Subcutaneous adipose tissue (tissue), 4 donors: Measurements from ENCODE around the gene LRRC75B. TPM values are rescaled to one million over a fixed set of nuclear protein-coding genes. Genes with fewer than 3 reads are reported as not detected.

Source experiments
- total RNA-seq, 4 donors: library from RNA; depleted of rRNA; stranded (reverse); fragments of >200 nt; gene quantifications; one replicate each; pipeline ENCODE4 v1.1.0, GENCODE V29; 2016
- TF ChIP-seq, protein P1 (sequence below): fragments of 450-650 bp; IDR thresholded peaks from one replicate; pipeline ENCODE4 v1.5.1; 2016; ENCODE audit warnings: low read depth, mild to moderate bottlenecking, control low read depth, antibody characterized with exemption, moderate library complexity

LRRC75B gene
- total RNA-seq, 4 donors from 2014 or later = 2.4 to 9.0 (median 6.9) TPM

DNA sequence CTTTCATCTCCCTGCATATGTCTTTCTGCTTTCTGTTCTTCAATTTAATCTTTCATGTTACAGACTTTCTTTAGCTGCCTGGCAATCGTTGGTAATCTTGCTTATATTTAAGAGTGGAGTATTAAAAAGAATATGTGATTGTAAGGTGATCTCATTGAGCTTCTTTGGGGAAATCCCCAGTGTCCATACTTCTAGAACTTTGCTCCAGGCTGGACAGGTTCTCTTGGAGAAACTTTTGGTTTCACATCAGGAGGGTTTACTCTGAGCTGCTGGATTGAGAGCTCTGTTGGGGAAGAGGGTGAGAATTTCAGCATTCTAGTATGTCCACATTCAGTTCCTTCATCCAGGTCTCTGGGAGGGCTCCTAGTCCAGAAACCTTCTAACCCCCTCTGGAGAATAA is 16.1 kb downstream of the LRRC75B start:
- TF ChIP-seq, protein P1, sequence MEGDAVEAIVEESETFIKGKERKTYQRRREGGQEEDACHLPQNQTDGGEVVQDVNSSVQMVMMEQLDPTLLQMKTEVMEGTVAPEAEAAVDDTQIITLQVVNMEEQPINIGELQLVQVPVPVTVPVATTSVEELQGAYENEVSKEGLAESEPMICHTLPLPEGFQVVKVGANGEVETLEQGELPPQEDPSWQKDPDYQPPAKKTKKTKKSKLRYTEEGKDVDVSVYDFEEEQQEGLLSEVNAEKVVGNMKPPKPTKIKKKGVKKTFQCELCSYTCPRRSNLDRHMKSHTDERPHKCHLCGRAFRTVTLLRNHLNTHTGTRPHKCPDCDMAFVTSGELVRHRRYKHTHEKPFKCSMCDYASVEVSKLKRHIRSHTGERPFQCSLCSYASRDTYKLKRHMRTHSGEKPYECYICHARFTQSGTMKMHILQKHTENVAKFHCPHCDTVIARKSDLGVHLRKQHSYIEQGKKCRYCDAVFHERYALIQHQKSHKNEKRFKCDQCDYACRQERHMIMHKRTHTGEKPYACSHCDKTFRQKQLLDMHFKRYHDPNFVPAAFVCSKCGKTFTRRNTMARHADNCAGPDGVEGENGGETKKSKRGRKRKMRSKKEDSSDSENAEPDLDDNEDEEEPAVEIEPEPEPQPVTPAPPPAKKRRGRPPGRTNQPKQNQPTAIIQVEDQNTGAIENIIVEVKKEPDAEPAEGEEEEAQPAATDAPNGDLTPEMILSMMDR = no peak

DNA sequence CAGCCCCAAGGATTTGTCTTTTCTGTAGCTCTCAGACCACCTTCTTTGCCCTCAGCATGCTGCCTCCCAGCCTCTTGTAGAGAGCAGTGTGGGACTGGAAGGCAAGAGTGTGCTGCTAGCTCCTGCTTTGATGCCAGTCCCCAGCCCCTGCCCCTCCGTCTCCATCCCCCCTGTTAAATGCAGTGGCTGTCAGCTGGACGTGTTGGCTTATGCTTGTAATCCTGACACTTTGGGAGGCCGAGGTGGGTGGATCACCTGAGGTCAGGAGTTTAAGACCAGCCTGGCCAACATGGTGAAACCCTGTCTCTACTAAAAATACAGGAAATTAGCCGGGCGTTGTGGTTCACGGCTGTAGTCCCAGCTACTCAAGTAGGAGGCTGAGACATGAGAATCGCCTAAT is 21.6 kb downstream of the LRRC75B start:
- TF ChIP-seq, protein P1 = no peak

DNA sequence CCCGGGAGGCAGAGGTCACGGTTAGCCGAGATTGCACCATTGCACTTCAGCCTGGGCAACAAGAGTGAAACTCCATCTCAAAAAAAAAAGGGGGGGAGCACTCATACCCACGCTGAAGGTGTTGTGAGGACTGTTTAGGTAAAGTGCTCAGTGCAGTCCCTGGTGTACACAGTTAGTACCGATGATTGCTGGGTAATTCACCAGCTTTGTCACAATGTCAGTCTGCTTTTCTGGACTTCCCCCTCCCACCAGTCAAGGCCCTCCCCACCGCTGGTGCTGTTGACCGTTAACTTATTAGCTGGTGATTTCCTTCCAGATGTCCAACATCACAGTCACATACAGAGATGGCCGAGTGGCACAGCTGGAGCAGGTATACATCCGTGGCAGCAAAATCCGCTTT is 25.2 kb downstream of the LRRC75B start:
- TF ChIP-seq, protein P1 = no peak

DNA sequence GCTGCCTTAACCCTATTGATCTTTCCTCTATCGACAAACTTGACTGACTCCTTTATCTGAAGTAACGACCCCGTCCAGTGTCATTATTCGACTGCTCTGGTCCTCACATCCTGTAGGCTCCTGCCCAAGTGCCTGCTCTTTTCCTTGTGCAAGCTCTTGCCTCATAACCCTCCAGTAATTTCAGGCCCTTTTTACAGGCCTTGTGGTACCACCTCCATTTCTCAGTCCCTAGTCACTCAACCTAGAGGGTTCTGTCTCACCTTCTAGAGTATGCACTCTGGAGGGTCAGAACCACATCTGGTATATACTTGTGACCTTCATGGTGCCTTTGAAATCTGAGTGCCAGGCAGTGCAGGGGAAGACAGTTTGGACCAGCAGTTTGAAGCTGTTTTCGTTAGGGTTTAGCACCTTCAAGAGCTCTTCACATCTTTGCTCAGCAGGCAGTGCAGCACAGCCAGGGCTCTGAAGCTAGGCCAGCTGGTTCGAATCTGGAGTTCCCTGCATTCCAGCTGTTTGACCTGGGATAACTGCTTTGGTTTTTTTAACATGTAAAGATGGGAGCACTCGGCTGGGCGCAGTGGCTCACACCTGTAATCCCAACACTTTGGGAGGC is 25.9 kb downstream of the LRRC75B start:
- TF ChIP-seq, protein P1 = no peak

- TF ChIP-seq, protein P1 = no peak
Observed at GRCh38 chr22:24565077-24565476, 27.8 kb downstream of the LRRC75B start.

DNA sequence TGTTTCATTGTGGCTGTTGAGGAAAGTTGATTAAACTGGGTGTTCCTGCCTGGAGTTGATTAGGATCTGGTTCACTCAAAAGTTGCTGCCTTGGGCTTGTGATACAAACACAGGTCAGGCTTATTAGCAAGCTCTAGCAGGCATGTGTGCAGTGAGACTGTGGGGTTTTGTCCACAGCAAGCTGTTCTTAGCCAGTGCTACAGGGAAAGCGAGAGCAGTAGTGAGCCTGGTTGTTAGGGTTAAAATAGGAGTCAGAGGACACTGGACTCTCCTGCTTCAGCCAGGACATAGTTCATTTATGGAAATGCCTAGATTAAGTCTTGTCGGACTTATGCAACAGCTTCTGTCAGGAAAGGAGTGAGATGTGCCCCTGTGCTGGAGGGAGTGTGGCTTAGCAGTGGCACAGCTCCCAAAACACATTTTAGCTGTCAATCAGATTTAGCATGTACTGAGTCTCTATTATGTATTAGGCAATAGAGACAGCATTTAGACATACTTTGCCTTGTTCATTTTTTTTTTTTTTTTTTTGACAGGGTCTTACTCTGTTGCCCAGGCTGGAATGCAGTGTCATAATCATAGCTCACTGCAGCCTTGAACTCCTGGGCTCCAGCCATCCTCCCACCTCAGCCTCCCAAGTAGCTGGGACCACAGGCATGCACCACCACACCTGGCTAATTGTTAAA is 28.4 kb downstream of the LRRC75B start:
- TF ChIP-seq, protein P1 = no peak

DNA sequence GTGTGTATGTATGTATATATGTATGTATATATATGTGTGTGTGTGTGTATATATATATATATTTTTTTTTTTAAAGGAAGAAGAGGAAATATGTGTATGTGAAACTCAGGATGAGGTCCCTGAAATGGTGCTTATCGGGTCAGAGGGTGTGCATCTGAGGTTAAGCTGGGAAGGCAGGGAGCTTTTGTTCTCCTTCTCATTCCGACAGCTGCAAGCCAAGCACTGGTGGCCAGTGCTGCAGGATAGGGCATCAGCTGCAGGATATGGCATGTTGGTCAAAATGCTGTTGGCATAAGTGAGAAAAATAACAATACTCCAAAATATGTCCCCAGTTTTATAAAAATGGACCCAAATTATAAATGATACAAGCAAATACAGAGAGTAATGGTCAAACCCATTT is 29.6 kb downstream of the LRRC75B start:
- TF ChIP-seq, protein P1 = no peak
